Thymus (tissue), 14 donors: ENCODE results near the gene PCDHA8. TPM values are rescaled to one million over a fixed set of nuclear protein-coding genes. Genes with fewer than 3 reads are reported as not detected.
"Not testable (repeated sequence)": the region's sequence is repeated elsewhere in the genome, so short reads cannot be mapped to it uniquely, and the experiment has no call there.

Source experiments
- DNase-seq, 9 donors: peaks; one replicate each; pipeline ENCODE4 v3.0.0-alpha.2; 2013; ENCODE audit warnings: low spot score in 9 of 9, low read depth in 6 of 9, missing footprints in 1 of 9
- H3K27ac ChIP-seq, 2 donors: one replicate each; pipeline ENCODE4 v1.5.1; 2013; ENCODE audit warnings: control low read depth in 1 of 2, low read depth in 1 of 2, low read length in 1 of 2, mild to moderate bottlenecking in 1 of 2, moderate library complexity in 1 of 2
- H3K27me3 ChIP-seq, 2 donors: one replicate each; pipeline ENCODE4 v1.5.1; 2013; ENCODE audit warnings: low read length in 1 of 2; ENCODE audit not compliant: control insufficient read depth in 2 of 2, insufficient read depth in 1 of 2
- H3K36me3 ChIP-seq, 2 donors: one replicate each; pipeline ENCODE4 v1.5.1; 2013; ENCODE audit warnings: low read length in 1 of 2, mild to moderate bottlenecking in 1 of 2, moderate library complexity in 1 of 2; ENCODE audit not compliant: control insufficient read depth in 2 of 2, insufficient read depth in 2 of 2
- H3K4me1 ChIP-seq, 2 donors: one replicate each; pipeline ENCODE4 v1.5.1; 2013; ENCODE audit warnings: low read length in 2 of 2; ENCODE audit not compliant: control insufficient read depth in 2 of 2, insufficient read depth in 2 of 2
- H3K4me3 ChIP-seq, 2 donors: one replicate each; pipeline ENCODE4 v1.5.1; 2013; ENCODE audit warnings: low read length in 2 of 2, control low read depth in 1 of 2, mild to moderate bottlenecking in 1 of 2
- H3K9me3 ChIP-seq, 2 donors: one replicate each; pipeline ENCODE4 v1.5.1; 2013; ENCODE audit warnings: low read length in 1 of 2, mild to moderate bottlenecking in 1 of 2; ENCODE audit not compliant: control insufficient read depth in 2 of 2, insufficient read depth in 1 of 2
- WGBS: extraction: QIAGEN DNeasy Blood & Tissue Kit; methylation state at CpG from one replicate; pipeline ENCODE4 v1.1.7; 2013; 5-methylcytosine and 5-hydroxymethylcytosine counted together
- long read RNA-seq, 10 donors: transcript quantifications; one replicate each; lab custom pipeline, GENCODE V29; 2026
- polyA plus RNA-seq: library from polyadenylated mRNA; stranded (reverse); fragments of 200-250 nt; gene quantifications from one replicate; pipeline ENCODE4 v1.2.3, GENCODE V29; 2013
- total RNA-seq: library from RNA; stranded (reverse); fragments of 120-200 nt; gene quantifications from one replicate; pipeline ENCODE4 v1.2.4, GENCODE V29; 2013
- donor health status: healthy.

Gene PCDHA8
- not detected for total RNA-seq
- polyA plus RNA-seq = 0.02 TPM
- long read RNA-seq, donor 1 = 0 reads
- long read RNA-seq, donor 2 = 0 reads
- long read RNA-seq, donor 3 = 0 reads
- long read RNA-seq, donor 4 = 0 reads
- long read RNA-seq, donor 5 = 0 reads
- long read RNA-seq, donor 6 = 0 reads
- long read RNA-seq, donor 7 = 0 reads
- long read RNA-seq, donor 8 = 0 reads
- long read RNA-seq, donor 9 = 0 reads
- long read RNA-seq, donor 10 = 0 reads

DNA sequence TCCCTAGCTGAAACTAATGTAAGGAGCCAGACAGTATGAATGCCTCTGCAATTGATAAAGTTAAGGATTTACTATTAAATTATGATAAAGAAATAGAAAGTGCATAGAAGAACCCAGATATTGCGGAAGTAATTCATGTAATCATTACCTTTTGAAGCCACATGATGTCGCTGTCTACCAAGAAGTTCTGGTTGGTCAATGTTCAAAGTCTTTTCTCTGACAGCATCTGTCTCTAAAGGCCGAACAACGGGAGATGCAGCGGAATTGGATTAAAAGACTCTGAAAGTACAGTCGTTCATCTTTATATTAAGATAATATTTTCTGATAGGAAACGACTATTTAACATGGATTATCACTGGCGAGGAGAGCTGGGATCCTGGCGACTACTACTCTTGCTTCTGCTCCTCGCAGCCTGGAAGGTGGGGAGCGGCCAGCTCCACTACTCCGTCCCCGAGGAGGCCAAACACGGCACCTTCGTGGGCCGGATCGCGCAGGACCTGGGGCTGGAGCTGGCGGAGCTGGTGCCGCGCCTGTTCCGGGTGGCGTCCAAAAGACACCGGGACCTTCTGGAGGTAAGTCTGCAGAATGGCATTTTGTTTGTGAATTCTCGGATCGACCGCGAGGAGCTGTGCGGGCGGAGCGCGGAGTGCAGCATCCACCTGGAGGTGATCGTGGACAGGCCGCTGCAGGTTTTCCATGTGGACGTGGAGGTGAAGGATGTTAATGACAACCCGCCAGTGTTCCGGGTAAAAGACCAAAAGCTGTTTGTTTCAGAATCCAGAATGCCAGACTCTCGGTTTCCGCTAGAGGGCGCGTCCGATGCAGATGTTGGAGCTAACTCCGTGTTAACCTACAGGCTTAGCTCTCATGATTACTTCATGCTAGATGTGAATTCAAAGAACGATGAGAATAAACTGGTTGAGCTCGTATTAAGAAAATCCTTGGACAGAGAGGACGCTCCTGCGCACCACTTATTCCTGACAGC, at the start of gene PCDHA8:
Gene PCDHA8, plus strand, starts transcription at position 210 of the 985 bp plus-strand sequence. Its CDS starts 135 bp downstream, at position 345.
- Histone ChIP-seq H3K27ac (no peak within 1 kb of the TSS), H3K9me3 (peaks cover under 1 to 20% of the 10 kb centered on the region in 2 donors), H3K36me3 (no peaks in the 10 kb centered on the region), H3K4me1 (no peaks in the 10 kb centered on the region), H3K4me3 (no peak within 1 kb of the TSS), H3K27me3 (peaks cover 0 to 2% of the 10 kb centered on the region in 2 donors)
- DNase-seq = no peak
- 28% methylated on average over 47 of the region's 47 CpGs for WGBS

GRCh38 chr5:140794595-140795258, 46.3 kb upstream of the PCDHA8 start, which contains the start of gene PCDHA2:
Gene PCDHA2 (plus strand): TSS chr5:140794852.
- Histone ChIP-seq H3K27me3 (peaks cover 0 to 6% of the 10 kb centered on the region in 2 donors), H3K9me3 (peaks cover 8 to 19% of the 10 kb centered on the region in 2 donors)
- 28% methylated on average over 27 of the region's 27 CpGs for WGBS

DNA sequence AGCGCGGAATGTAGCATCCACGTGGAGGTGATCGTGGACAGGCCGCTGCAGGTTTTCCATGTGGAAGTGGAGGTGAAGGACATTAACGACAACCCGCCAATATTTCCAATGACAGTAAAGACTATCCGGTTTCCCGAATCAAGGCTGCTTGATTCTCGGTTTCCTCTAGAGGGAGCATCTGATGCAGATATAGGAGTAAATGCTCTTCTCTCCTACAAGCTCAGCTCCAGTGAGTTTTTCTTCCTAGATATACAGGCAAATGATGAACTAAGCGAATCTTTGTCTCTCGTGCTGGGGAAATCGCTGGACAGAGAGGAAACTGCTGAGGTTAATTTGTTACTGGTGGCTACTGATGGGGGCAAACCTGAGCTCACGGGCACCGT, 45.7 kb upstream of the PCDHA8 start:
- no peak for DNase-seq
- WGBS = 31% methylated on average over 15 of the region's 15 CpGs
- no peaks in the 10 kb centered on the region for H3K4me1 ChIP-seq
- H3K27me3 ChIP-seq = peaks cover 0 to 6% of the 10 kb centered on the region in 2 donors
- H3K27ac ChIP-seq = no peak overlapping the region
- H3K9me3 ChIP-seq = peaks cover 8 to 19% of the 10 kb centered on the region in 2 donors
- H3K36me3 ChIP-seq = no peaks in the 10 kb centered on the region
- no peak overlapping the region for H3K4me3 ChIP-seq

More at GRCh38 chr5:140794595-140795258, 46.3 kb upstream of the PCDHA8 start, which contains the start of gene PCDHA2:
- no peak for DNase-seq
- H3K4me1 ChIP-seq = no peaks in the 10 kb centered on the region
- H3K27ac ChIP-seq = no peak within 1 kb of the TSS
- H3K36me3 ChIP-seq = no peaks in the 10 kb centered on the region
- H3K4me3 ChIP-seq = no peak within 1 kb of the TSS

- DNase-seq, H3K4me1 ChIP-seq, H3K36me3 ChIP-seq, H3K27me3 ChIP-seq, H3K27ac ChIP-seq, H3K4me3 ChIP-seq: not testable (repeated sequence)
- 64% methylated on average over 72 of the region's 72 CpGs for WGBS
- H3K9me3 ChIP-seq = peaks cover 8 to 21% of the 10 kb centered on the region in 2 donors
Observed at GRCh38 chr5:140796072-140796717, 44.8 kb upstream of the PCDHA8 start.

GRCh38 chr5:140796718-140797095, 44.3 kb upstream of the PCDHA8 start:
- Histone ChIP-seq H3K4me3 (no peak overlapping the region), H3K36me3 (no peaks in the 10 kb centered on the region), H3K9me3 (peaks cover 8 to 24% of the 10 kb centered on the region in 2 donors), H3K4me1 (no peaks in the 10 kb centered on the region), H3K27ac (no peak overlapping the region), H3K27me3 (peaks cover 0 to 6% of the 10 kb centered on the region in 2 donors)
- no peak for DNase-seq
- WGBS = 63% methylated on average over 39 of the region's 39 CpGs

DNA sequence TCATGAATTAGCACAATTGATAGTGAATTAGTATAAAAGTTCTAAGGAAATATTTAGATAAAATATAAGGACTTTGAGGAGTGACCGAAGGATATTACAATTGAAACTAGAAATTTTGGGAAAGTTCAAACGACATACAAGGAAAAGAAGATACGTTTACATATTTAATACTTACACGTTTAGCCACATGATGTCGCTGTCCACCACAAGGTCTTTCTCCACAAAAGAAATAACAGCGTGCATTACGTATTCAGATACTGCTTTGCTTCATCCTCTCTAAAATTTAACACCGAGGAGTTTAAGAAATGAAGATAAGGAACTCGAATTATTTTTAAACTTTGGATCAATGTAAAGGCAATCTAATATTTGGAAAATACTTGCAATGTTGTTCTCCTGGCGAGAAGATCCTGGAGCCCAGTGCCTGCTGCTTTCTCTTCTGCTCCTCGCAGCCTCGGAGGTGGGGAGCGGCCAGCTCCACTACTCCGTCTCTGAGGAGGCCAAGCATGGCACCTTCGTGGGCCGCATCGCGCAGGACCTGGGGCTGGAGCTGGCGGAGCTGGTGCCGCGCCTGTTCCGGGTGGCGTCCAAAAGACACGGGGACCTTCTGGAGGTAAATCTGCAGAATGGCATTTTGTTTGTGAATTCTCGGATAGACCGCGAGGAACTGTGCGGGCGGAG, 40.0 kb upstream of the PCDHA8 start, which contains the start of gene PCDHA3:
Gene PCDHA3, plus strand, starts transcription at position 242 of the 678 bp plus-strand sequence.
- H3K9me3 ChIP-seq = peaks cover 11 to 30% of the 10 kb centered on the region in 2 donors
- DNase-seq = no peak
- peaks cover 0 to 9% of the 10 kb centered on the region in 2 donors for H3K27me3 ChIP-seq
- 32% methylated on average over 29 of the region's 29 CpGs for WGBS
- no peaks in the 10 kb centered on the region for H3K36me3 ChIP-seq
- H3K27ac ChIP-seq = no peak within 1 kb of the TSS
- H3K4me1 ChIP-seq = no peaks in the 10 kb centered on the region
- H3K4me3 ChIP-seq = no peak within 1 kb of the TSS

DNA sequence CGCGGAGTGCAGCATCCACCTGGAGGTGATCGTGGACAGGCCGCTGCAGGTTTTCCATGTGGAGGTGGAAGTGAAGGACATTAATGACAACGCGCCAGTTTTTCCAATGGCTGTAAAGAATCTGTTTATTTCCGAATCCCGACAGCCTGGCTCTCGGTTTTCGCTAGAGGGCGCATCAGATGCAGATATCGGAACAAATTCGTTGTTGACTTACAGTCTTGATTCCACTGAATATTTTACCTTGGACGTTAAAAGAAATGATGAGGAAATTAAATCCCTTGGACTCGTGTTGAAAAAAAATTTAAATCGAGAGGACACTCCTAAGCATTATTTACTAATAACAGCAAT, 39.5 kb upstream of the PCDHA8 start:
- WGBS = 22% methylated on average over 16 of the region's 16 CpGs
- no peaks in the 10 kb centered on the region for H3K4me1 ChIP-seq
- no peak overlapping the region for H3K27ac ChIP-seq
- no peak for DNase-seq
- no peak overlapping the region for H3K4me3 ChIP-seq
- no peaks in the 10 kb centered on the region for H3K36me3 ChIP-seq
- peaks cover 0 to 9% of the 10 kb centered on the region in 2 donors for H3K27me3 ChIP-seq
- H3K9me3 ChIP-seq = peaks cover 8 to 25% of the 10 kb centered on the region in 2 donors

GRCh38 chr5:140802381-140802780, 38.6 kb upstream of the PCDHA8 start:
- H3K9me3 ChIP-seq = peaks cover 5 to 22% of the 10 kb centered on the region in 2 donors
- not testable (repeated sequence) for H3K27me3 ChIP-seq, H3K4me1 ChIP-seq, DNase-seq, H3K4me3 ChIP-seq, H3K36me3 ChIP-seq, H3K27ac ChIP-seq
- WGBS = 64% methylated on average over 45 of the region's 45 CpGs
